ENCODE results near the gene DLL3.

DNA sequence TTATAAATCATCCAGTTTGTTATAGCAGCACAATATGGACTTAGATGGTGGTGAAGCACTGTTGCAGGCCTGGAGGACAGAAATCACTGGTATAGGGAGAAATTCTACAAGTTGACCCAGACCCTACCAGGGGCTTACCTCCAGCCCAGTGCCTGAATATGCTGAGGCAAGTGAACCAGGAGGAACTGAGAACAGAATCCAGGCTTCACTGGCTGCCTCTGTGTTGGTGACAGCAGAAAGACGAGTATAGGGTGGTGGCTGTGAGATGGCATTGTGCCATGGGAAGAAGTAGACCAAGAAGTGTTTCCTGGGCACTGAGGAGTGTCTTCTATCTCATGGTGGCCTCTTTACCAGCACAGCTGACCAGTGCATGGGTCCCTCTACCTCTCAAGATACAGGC is 57.1 kb downstream of the DLL3 start:
- TF ChIP-seq, protein P1, sequence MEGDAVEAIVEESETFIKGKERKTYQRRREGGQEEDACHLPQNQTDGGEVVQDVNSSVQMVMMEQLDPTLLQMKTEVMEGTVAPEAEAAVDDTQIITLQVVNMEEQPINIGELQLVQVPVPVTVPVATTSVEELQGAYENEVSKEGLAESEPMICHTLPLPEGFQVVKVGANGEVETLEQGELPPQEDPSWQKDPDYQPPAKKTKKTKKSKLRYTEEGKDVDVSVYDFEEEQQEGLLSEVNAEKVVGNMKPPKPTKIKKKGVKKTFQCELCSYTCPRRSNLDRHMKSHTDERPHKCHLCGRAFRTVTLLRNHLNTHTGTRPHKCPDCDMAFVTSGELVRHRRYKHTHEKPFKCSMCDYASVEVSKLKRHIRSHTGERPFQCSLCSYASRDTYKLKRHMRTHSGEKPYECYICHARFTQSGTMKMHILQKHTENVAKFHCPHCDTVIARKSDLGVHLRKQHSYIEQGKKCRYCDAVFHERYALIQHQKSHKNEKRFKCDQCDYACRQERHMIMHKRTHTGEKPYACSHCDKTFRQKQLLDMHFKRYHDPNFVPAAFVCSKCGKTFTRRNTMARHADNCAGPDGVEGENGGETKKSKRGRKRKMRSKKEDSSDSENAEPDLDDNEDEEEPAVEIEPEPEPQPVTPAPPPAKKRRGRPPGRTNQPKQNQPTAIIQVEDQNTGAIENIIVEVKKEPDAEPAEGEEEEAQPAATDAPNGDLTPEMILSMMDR (IDR thresholded peaks at IDR 0.05): no peak
- TF ChIP-seq POLR2A (IDR thresholded peaks at IDR 0.05) (no peak), EP300 (IDR thresholded peaks at IDR 0.05) (no peak)

All from tibial nerve (tissue), 4 donors.